Measurements from ENCODE around the gene INHA.

DNA sequence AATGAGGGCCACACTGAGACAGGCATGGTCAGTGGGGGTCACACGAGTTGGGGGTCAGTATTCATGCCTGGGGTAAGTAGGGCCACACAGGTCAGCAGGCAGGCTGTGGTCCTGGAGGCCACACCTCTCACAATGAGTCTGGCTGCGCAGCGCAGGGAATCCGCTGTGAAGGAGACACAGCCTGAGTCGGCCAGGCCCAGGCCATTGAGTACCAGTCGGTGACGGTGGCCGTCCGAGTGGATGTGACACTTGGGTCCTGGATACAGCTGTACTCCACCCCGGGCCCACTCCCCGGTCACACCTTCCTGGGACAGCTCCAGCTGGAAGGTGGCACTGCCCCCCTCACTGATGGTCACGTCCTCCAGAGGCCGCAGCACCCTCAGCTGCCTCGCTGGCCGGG, 17.8 kb upstream of the INHA start:
- TF ChIP-seq POLR2AphosphoS5 (IDR thresholded peaks at IDR 0.05; ENCODE audit: low read depth, low read length) = no peak
- TF ChIP-seq SIN3A (IDR thresholded peaks at IDR 0.05; ENCODE audit: borderline replicate concordance, insufficient read depth, low read length) = no peak
- no peak for TF ChIP-seq FOXP2 (optimal IDR thresholded peaks at IDR 0.05; ENCODE audit: borderline replicate concordance, extremely low read depth, extremely low read length, insufficient read depth)
- no peak for TF ChIP-seq TAF1 (IDR thresholded peaks at IDR 0.05; ENCODE audit: borderline replicate concordance, insufficient read depth, low read length)
- TF ChIP-seq, protein P1, sequence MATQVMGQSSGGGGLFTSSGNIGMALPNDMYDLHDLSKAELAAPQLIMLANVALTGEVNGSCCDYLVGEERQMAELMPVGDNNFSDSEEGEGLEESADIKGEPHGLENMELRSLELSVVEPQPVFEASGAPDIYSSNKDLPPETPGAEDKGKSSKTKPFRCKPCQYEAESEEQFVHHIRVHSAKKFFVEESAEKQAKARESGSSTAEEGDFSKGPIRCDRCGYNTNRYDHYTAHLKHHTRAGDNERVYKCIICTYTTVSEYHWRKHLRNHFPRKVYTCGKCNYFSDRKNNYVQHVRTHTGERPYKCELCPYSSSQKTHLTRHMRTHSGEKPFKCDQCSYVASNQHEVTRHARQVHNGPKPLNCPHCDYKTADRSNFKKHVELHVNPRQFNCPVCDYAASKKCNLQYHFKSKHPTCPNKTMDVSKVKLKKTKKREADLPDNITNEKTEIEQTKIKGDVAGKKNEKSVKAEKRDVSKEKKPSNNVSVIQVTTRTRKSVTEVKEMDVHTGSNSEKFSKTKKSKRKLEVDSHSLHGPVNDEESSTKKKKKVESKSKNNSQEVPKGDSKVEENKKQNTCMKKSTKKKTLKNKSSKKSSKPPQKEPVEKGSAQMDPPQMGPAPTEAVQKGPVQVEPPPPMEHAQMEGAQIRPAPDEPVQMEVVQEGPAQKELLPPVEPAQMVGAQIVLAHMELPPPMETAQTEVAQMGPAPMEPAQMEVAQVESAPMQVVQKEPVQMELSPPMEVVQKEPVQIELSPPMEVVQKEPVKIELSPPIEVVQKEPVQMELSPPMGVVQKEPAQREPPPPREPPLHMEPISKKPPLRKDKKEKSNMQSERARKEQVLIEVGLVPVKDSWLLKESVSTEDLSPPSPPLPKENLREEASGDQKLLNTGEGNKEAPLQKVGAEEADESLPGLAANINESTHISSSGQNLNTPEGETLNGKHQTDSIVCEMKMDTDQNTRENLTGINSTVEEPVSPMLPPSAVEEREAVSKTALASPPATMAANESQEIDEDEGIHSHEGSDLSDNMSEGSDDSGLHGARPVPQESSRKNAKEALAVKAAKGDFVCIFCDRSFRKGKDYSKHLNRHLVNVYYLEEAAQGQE (IDR thresholded peaks at IDR 0.05; ENCODE audit: insufficient read depth in 1 of 2, low read depth in 2 of 2, low read length in 2 of 2) = no peak

All from PFSK-1 (cell line).